Ovary (tissue), 9 donors: ENCODE data around the gene RGS12. TPM values are rescaled to one million over a fixed set of nuclear protein-coding genes. Genes with fewer than 3 reads are reported as not detected.

Experiments
- DNase-seq, 5 donors: peaks; one replicate each; pipeline ENCODE4 v3.0.0-alpha.2; 2019 to 2020
- H3K27ac ChIP-seq, 2 donors: fragments of 200-600 bp; one replicate each; pipeline versions ENCODE4 v1.5.1 to v1.8.0; 2019 to 2022
- H3K27me3 ChIP-seq: fragments of 200-600 bp; one replicate; pipeline ENCODE4 v1.8.0; 2022
- H3K36me3 ChIP-seq: fragments of 200-600 bp; sonication (generic); one replicate; pipeline ENCODE4 v1.5.1; 2019
- H3K4me1 ChIP-seq: one replicate; pipeline ENCODE4 v1.8.1; 2013; ENCODE audit warnings: mild to moderate bottlenecking, moderate library complexity; ENCODE audit not compliant: insufficient read depth
- H3K4me3 ChIP-seq: fragments of 200-600 bp; sonication (generic); one replicate; pipeline ENCODE4 v1.5.1; 2017
- H3K9me3 ChIP-seq, 2 donors: fragments of 200-600 bp in 1 of 2; sonication (generic) in 1 of 2; one replicate each; pipeline versions ENCODE4 v1.5.1 to v1.8.1; 2013 to 2019; ENCODE audit warnings: mild to moderate bottlenecking in 1 of 2, moderate library complexity in 1 of 2
- EP300 ChIP-seq: sonication (generic); formaldehyde crosslinking; IDR thresholded peaks from one replicate; pipeline ENCODE4 v1.6.1; 2017; ENCODE audit warnings: antibody characterized with exemption
- POLR2A ChIP-seq: fragments of 450-650 bp; IDR thresholded peaks from one replicate; pipeline ENCODE4 v1.6.1; 2017; ENCODE audit warnings: antibody characterized with exemption, mild to moderate bottlenecking, moderate library complexity
- WGBS, 3 donors: extraction: QIAGEN DNeasy Blood & Tissue Kit in 1 of 3; methylation state at CpG; one replicate each; pipeline versions ENCODE4 v1.1.5 to v1.1.7; 2013 to 2017; 5-methylcytosine and 5-hydroxymethylcytosine counted together
- intact Hi-C, 4 donors: fragments of 100-400 bp; cut with DNase I; formaldehyde crosslinking; loops; one replicate each; pipeline versions ENCODE4 v1.11.0 to v1.15.1; 2022 to 2023
- polyA plus RNA-seq, 2 donors: library from polyadenylated mRNA; stranded (reverse); fragments of 200-250 nt in 1 of 2; fragments of 350-450 nt in 1 of 2; fragmentation: Illumina TruSeq in 1 of 2; extraction: RNeasy Lipid Tissue Mini Kit (QIAGEN cat#74804) in 1 of 2; gene quantifications; one replicate each; pipeline ENCODE4 v1.2.3, GENCODE V29; 2013 to 2014
- total RNA-seq, 7 donors: library from RNA; depleted of rRNA in 2 of 7; stranded (reverse); fragments of >200 nt in 2 of 7; fragmentation: NEBNext Ultra II Directional in 3 of 7; extraction: Animal tissue kit (Norgen Biotek cat#: 25700) in 3 of 7; gene quantifications; one replicate each; pipeline versions ENCODE4 v1.1.0 to v1.2.4, GENCODE V29; 2016 to 2023
- TF ChIP-seq, protein P1 (sequence below), 3 donors: fragments of 450-650 bp in 2 of 3; fragments of 200-600 bp in 1 of 3; IDR thresholded peaks; one replicate each; pipeline versions ENCODE4 v1.5.1 to v1.8.0; 2016 to 2022; ENCODE audit warnings: antibody characterized with exemption in 3 of 3, mild to moderate bottlenecking in 1 of 3
- donor health status: DM: no; HTN: no; CAD: no; lungs with moderate emphysema.
- donor health status: DM: no; HTN: no; CAD: no.
- donor health status: Bipolar disorder and iron deficiency.
- donor health status: DM: yes; HTN: yes; CAD: no.
- donor health status: DM: no; HTN: no; CAD: no.
- donor health status: DM: yes; HTN: yes; CAD: no.

Gene RGS12
- total and polyA plus RNA-seq, 9 donors = 11.4 to 50.7 (median 30.9) TPM

DNA sequence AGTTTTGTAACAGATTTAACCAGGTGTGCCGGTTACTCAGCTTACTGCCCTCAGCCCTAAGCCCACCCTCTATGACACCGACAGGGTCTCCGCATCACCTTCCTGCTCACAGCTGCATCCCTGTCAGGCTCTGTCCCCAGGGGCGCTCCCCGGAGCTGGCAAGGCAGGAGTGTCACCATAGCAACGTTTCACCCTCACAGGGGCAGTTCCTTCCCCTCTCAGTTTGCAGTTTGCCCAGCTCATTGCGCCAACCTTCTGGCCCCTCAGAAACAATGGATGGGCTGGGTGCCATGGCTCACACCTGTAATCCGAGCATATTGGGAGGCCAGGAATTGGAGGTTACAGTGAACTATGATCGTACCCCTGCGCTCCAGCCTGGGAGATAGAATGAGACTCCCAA, 42.6 kb downstream of the RGS12 start:
- no peaks in the 10 kb centered on the region for H3K9me3 ChIP-seq
- intact Hi-C loops = no loop called here
- WGBS, 3 donors = 57 to 83% (median 57%) methylated on average over 10 of the region's 10 CpGs
- TF ChIP-seq, protein P1, sequence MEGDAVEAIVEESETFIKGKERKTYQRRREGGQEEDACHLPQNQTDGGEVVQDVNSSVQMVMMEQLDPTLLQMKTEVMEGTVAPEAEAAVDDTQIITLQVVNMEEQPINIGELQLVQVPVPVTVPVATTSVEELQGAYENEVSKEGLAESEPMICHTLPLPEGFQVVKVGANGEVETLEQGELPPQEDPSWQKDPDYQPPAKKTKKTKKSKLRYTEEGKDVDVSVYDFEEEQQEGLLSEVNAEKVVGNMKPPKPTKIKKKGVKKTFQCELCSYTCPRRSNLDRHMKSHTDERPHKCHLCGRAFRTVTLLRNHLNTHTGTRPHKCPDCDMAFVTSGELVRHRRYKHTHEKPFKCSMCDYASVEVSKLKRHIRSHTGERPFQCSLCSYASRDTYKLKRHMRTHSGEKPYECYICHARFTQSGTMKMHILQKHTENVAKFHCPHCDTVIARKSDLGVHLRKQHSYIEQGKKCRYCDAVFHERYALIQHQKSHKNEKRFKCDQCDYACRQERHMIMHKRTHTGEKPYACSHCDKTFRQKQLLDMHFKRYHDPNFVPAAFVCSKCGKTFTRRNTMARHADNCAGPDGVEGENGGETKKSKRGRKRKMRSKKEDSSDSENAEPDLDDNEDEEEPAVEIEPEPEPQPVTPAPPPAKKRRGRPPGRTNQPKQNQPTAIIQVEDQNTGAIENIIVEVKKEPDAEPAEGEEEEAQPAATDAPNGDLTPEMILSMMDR (IDR thresholded peaks at IDR 0.05) = no peak
- TF ChIP-seq EP300 (no peak), POLR2A (no peak)
- H3K27me3 ChIP-seq = no peaks in the 10 kb centered on the region
- no peak overlapping the region for H3K27ac ChIP-seq
- H3K4me1 ChIP-seq = peaks cover 6% of the 10 kb centered on the region
- no peak for DNase-seq
- no peaks in the 10 kb centered on the region for H3K36me3 ChIP-seq
- no peak overlapping the region for H3K4me3 ChIP-seq

DNA sequence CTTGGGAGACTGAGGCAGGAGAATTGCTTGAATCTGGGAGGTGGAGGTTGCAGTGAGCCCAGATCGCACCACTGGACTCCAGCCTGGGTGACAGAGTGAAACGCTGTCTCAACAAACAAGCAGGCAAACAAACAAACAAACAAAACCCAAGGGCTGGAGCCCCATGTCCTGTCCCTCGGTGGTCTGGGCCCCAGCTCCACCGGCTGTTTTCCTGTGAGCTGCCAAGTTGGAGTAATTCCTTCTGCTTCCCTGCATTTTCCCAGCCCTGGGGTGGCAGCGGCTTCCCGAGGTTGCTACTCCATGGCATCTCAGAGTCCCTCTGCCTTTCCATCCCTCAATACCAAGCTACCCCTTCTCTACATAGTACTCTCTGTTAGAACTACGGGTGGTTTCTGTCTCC, 43.2 kb downstream of the RGS12 start:
- H3K27ac ChIP-seq = no peak overlapping the region
- no peak for DNase-seq
- WGBS, 3 donors = 85 to 90% (median 87%) methylated on average over 7 of the region's 7 CpGs

DNA sequence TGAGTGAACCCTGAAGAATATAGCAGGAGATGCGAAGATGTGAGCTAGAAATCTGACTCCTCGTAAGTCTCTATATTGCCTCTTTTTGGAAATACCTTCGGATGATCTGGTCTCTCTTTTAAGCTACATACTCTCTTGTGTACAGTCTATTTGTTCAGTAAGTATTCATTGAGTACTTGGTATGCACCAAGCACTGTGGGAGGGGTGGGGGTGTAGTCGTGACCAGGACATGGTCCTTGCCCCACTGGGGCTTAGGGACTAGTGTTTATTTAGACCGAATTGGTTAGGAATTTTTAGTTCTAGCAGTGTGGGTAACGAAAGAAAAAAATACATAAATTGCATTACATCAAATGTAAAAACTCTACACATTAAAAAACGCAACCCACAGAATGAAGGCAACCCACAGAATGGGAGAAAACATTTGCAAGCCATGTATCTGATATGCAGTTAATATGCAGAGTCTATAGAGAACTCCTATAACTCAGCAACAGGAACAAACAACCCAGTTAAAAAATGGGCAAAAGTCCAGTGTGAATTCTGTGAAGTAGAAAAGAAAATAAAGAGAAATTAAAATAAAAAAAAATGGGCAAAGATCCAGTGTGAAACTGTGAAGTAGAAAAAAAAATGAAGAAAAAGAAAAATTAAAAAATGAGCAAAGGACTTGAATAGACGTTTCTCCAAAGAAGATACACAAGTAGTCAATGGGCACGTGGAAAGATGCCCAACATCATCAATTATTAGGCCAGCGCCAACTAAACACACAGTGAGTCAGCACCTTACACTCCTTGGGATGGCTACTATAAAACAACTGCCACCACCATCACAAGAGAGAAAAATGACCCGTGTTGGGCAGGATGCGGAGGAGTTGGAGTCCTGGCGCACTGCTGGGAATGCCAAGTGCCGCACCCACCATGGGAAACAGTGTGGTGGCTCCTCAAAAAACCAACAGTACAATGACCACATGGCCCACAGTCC, 43.8 kb downstream of the RGS12 start:
- Histone ChIP-seq H3K4me3 (no peak overlapping the region), H3K9me3 (no peaks in the 10 kb centered on the region), H3K4me1 (peaks cover 6% of the 10 kb centered on the region), H3K27me3 (no peaks in the 10 kb centered on the region), H3K36me3 (no peaks in the 10 kb centered on the region), H3K27ac (no peak overlapping the region)
- TF ChIP-seq POLR2A (no peak), EP300 (no peak)
- TF ChIP-seq, protein P1 (IDR thresholded peaks at IDR 0.05) = no peak
- WGBS, 3 donors = 89 to 90% (median 90%) methylated on average over 14 of the region's 14 CpGs
- intact Hi-C loops = no loop called here
- DNase-seq = no peak

More for the DNA sequence above, 43.2 kb downstream of the RGS12 start:
- peaks cover 6% of the 10 kb centered on the region for H3K4me1 ChIP-seq
- H3K36me3 ChIP-seq = no peaks in the 10 kb centered on the region
- intact Hi-C loops = no loop called here
- no peak overlapping the region for H3K4me3 ChIP-seq
- H3K9me3 ChIP-seq = no peaks in the 10 kb centered on the region
- no peaks in the 10 kb centered on the region for H3K27me3 ChIP-seq
- TF ChIP-seq, protein P1 (IDR thresholded peaks at IDR 0.05) = no peak
- no peak for TF ChIP-seq EP300
- TF ChIP-seq POLR2A = no peak

DNA sequence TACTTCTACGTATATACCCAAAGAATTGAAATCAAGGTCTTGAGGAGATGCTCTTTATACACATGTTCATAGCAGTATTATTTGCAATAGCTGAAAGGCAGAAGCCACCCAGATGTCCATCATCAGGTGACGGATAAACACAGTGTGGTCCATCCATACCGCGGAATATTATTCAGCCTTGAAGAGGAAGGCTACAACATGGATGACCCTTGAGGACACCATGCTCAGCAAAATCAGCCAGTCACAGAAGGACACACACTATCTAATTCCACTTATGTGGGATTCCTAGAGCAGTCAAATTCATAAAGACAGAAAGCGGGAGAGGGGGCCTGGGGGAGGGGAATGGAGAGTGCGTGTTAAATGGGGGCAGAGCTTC, 44.5 kb downstream of the RGS12 start:
- Histone ChIP-seq H3K36me3 (no peaks in the 10 kb centered on the region), H3K9me3 (no peaks in the 10 kb centered on the region), H3K27me3 (no peaks in the 10 kb centered on the region), H3K27ac (no peak overlapping the region), H3K4me3 (no peak overlapping the region), H3K4me1 (peaks cover 6% of the 10 kb centered on the region)
- TF ChIP-seq, protein P1 (IDR thresholded peaks at IDR 0.05) = no peak
- TF ChIP-seq EP300 (no peak), POLR2A (no peak)
- intact Hi-C loops = no loop called here
- no peak for DNase-seq
- 94 to 97% (median 97%) methylated on average over 6 of the region's 6 CpGs for WGBS, 3 donors
